GM19324 (cell line): ENCODE results near the gene TIMM10B.

Source experiments
- ATAC-seq: cut with Tn5 transposase; IDR thresholded peaks from one replicate; pipeline ENCODE4 v1.9.1; 2021; ENCODE audit warnings: mild to moderate bottlenecking, moderate library complexity; ENCODE audit not compliant: unreplicated experiment, low FRiP score

Gene TIMM10B

DNA sequence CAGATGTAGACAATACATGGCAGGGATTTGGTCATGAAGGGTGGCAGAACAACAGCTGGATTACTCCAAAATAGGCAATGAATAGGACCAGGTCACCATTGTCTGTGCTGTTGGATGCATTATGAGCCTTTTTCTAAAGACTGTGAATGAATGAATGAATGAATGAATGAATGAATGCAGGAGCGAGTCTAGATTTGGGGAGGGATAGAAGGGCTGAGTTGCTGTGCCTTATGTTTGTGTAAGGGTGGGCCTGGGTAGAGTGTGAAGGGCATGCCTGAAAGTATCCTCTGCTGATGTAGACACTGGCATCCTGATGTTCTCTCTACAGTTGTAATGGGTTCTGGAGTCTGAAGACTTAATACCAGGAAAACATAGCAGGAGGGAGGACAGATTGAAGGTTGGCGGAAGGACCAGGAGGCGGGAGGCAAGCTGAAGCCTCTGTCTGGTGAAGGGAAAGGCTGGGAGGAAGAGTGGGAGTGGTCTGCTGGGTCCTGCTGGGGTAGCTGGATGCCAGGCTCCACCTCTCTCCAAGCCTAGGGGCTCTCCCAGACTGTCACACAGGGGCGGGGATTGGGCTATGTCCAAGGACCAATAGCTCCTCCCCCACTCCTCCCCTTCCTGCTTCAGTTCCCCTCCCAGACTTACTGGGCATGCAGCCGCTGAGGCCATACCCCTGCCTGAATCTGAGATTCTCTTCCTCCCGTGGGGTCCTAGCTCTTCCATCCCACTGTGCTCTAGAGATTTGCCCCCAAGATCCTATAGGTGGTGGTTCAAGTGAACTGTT is 12.4 kb upstream of the TIMM10B start:
- no peak for ATAC-seq

DNA sequence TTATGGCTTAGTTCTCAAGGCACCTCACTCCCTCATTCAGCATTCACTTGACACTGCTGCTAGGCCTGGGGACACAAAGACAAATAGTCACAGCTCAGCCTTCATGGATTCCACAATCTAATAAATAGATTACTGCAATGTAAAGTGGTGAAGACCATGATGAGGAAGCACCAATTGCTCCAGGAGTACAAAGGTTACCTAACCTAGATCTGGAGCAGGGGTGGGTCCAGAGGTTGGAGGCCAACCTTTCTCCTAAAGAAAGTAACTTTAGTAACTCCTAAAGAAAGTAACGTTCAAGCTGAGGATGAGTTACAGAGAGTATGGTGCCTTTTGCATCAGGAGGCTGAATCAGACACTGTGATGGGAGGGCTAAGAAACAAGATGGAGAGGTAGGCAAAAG is 11.7 kb upstream of the TIMM10B start:
- no peak for ATAC-seq

DNA sequence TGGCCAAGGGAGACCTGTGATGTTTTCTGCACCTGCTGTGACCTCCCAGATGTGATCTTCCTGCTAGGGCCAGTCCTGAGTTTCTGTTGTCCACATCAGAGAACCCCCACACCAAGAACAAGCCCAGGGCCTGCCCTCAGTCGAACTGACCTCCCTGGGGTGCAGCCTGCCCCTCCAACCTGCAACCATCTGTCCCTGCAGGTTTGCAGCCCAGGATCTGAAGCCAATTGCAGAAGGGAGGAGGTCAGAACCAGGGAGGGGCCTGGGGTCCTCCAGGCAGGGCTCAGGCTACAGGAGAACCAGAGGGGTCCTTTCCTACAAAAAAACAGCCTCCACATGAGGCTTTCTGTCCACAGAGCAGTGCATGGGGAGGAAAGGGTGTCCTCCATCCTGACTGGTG is 8.4 kb upstream of the TIMM10B start:
- ATAC-seq, result no peak

DNA sequence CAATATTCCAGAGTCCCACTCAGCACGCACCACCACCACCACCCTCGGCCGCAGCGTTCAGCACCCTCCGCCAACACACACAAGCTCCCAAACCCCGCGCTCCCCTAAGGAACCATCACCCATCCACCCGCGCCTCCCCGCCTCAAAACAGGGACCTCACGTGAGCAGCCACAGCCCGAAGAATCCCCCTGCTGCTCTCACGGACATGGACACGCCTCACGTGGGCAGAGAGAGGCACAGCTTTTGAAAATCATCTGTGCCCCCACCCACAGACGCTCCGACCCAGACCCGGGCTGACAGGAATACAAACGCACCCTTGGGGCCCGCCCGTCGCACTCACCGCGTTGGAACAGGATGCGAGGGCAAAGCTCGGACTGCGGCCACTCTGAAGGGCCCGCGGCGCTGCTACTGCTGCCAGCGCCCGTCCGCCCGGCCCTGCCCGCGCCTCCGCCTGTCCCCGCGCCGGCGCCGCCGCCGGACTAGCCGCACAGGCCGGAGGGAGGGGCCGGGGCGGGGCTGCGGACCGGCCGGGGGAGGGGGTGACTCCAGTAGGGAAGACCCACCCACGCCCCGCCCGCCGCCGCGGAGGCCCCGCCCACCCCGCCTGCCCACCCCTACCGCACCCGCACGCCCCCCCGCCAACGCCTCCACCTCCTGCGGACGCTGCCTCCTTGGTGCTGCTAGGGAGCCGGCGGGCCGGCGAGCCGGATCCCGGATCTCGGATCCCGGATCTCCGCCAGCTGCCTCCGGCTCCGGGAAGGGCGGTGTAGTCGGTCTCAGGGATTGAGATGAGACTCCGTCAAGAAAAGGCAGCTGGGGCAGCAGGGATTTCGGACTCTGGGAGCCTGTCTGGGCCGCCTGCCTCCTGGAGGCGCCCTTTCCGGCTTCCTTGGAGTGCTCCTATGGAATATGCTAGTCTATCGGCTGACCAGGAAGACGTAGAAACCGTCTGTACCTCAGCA is 7.6 kb upstream of the TIMM10B start, which contains the start of gene TRIM3:
Gene TRIM3, minus strand, starts transcription at position 491 of the 962 bp plus-strand sequence. CDS start 8,246 bp downstream, outside the sequence.
- ATAC-seq, result peak; percentile 89

DNA sequence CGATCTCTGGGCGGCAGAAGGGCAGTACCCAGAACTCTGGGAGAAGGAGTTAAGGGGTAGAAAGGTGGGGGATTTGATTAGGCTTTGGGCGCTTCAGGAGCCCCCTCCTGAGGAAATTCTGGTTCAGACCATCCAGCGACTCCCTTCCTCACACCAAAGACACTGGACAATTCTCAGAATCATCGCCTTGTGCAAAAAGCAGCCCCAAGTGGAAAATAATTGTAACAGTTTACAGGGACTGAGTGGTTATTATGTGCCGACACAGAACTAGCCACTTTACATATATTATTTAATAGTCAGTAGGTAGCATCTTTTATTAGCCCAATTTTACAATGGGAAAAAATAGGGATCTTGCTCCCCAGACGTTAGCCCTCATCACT is 6.9 kb upstream of the TIMM10B start:
- no peak for ATAC-seq

DNA sequence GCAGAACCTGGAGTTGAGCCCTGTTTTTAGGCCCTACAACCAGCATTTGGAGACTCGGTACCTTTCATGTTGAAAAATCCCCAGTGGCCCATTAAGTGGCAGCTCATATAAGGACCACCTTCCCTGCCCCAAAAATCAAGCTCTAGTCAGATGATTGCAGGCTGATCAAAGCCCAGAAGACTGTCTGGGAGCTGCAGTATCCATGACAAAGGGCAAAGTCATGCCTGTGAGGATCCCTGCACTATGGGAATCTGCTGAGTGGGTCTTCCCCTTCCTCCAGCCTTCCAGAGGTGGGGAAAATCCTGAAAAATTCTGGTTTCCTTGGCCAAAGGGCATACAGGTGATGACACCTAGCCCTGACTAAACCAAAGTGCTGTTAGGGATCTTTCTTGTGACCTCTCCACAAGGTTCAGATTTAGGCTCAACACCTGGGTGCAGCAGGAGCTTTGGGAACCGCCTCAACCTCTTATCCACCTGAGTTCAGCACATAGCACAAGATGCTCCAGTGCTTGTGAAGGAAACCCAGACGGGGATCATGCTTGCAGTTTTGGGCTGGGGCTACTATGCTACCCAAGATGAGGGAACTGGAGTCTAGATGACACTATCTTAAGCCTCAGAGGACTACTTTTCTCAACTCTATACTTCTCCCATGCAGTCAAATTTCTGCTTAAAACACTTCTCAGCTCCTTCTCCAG is 6.3 kb upstream of the TIMM10B start:
- ATAC-seq, result no peak

DNA sequence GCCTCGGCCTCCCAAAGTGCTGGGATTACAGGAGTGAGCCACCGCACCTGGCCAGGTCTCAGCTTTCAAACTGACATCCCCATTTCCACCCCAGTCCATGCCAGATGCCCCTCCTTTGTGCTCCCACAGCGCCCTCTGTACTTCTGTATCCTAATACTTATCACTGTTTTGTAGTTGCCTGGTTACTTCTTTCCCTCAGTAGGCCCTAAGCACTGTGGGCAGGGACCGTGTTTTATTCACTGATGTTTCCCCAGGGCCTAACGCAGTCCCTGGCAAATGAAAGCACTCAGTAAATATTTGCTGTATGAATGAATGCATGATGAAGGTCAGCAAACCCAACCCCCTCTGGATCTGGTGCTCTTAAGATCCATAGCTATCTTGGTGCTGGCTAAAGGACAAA is 5.4 kb upstream of the TIMM10B start:
- ATAC-seq, result no peak

DNA sequence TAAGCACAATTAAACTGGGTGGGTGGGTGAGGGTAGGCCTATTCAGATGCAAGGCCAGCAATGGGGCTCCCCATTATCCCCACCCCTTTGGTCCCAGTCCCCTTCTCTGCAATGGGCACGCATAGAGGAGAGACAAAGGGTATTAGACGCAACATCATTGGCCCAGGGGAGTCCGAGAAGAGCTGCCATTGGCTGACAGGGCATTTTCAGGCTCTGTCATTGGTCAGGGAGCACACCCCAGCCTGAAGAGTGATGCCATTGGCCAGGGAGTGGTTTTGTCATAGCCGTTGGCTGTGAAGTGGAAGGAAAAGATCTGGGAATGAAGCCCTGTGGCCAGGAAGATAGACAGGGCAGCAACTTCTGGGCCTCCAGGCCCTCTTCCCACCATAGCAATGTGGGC is 4.7 kb upstream of the TIMM10B start:
- no peak for ATAC-seq

DNA sequence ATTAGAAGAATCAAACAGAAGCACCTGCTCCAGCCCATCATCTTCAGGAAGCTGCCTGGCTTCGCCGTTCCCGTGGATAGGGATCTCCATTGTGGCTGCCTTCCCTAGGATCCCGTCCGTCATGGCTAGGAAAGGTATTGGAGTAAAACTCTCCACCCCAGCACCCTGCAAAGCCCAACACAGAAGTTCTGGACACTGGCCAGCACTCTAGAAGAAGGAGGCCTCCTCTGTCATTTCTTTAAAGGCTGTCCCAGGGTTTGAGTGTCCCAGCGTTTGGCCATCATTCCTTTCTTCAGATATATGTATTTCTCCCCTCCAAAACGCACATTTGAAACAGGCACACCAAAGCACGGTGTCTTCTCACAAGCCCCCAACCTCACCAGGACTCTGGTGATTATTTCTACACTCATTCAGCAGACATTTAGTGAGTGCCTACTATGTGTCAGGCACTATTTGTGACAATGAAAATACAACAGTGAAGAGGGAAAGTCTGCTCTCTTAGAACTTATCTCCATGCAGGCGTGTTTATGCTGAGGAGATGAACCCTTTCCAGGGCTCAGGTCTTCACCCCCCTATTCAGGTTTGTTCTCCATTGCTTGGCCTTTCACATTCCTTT is 894 bp upstream of the TIMM10B start:
- ATAC-seq, result no peak

DNA sequence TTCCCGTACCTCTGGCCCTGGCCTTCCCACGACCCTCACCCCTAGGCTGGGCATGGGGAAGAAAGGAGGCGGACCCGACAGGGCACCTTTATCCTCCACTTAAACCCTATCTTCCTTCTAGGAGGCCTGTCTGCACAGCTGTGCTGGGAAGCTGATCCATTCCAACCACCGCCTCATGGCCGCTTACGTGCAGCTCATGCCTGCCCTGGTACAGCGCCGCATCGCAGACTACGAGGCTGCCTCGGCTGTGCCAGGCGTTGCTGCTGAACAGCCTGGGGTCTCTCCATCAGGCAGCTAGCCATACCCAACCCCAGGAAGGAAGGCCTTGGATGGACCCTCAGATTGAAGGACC is 599 bp downstream of the TIMM10B start:
- ATAC-seq, result no peak

DNA sequence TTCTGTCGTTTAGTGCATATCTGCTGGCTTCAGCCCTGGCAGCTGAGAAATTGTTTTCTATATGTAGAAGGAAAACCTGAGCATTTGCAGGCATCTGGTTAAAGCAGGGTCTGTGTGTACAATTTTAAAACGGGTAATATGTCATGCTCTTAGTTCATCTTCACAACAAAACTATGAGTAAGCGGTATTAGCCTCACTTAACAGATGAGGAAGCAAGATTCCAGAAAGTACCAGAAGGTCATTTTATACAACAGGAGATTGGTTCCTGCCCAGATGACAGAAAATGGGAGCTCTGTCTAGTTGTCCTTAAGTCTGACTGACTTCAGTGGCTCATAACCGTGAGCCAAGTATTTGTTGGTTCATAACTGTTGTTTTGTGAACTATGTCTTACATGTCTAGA is 1.1 kb downstream of the TIMM10B start:
- no peak for ATAC-seq

DNA sequence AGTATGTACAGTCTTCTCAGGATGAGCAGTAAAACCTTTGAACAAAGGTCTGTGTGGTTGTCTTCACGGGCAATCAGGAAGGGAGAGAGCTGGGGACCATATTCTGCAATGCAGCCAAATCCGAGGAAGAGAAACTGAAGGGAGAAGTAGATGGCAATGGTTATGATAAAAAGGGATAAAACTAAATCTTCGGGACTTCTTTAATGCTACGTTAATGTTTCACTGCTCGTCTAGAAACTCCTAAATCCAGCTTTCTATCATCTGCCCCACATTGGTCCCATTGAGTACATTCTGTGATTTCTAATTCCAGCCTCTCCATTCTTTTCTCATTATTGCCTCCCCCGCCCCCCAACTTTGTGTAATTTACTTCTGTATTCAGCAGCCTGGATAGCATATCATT is 1.7 kb downstream of the TIMM10B start:
- no peak for ATAC-seq

DNA sequence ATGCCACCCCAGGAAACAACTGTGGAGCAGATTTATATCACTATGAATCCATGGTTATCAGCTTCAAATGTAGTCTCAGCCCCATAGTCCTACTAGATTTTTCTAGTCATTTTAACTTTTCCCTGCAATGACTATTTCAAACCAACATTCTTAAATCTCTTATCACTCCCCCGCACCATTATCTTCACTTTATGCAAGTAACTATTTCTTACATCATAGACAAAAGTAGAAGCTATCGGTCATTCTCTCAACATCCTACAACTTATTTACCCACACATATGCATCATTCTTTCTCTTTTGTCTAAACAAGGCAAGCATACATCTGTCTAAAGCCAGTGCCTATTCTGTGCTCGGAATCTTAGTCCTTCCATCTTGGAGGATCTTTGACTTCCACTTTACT is 4.4 kb downstream of the TIMM10B start:
- no peak for ATAC-seq

DNA sequence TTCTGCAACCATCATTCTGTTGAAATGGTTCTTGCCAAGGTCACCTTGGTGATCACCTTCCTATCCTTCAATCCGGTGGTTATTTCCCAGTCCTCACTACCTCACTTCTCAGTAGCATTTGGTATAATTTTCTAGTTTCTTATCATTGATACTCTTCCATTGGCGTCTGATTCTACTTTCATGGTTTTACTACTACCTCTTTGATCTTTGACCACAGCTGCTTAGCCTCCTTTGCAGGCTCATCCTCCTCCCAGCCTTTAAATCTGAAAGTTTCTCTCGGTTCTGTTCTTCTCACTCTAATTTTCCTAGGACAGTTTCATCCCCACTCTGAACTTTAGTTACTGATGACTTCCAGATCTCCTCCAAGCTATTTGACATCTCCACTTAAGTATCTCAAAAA is 5.0 kb downstream of the TIMM10B start:
- no peak for ATAC-seq

DNA sequence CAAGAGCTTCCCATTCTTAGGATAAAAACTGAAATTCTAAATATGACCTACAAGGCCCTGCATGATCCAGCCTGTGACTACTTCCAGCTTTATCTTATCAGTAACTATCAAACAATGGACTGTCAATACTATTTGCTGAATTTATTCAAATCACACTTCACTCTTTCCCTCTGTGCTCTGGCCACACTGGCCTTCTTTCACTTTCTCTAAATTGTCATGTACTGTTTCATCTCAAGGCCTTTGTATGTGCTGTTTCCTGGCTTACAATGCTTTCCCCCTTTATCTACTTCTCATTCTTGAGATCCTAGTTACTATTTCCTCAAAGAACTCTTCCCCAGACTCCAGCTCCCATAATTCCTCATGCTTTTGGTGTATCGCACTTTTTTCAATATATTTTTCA is 5.6 kb downstream of the TIMM10B start:
- no peak for ATAC-seq

DNA sequence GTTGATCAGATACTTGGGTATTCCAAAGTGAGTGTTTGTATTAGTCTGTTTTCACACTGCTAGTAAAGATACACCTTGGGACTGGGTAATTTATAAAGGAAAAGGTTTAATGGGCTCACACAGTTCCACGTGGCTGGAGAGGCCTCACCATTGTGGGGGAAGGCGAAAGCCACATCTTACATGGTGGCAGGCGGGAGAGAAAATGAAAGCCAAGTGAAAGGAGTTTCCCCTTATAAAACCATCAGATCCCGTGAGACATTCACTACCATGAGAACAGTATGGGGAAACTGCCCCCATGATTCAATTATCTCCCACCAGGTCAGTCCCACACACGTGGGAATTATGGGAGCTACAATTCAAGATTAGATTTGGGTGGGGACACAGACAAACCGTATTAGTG is 7.0 kb downstream of the TIMM10B start:
- ATAC-seq, result no peak

DNA sequence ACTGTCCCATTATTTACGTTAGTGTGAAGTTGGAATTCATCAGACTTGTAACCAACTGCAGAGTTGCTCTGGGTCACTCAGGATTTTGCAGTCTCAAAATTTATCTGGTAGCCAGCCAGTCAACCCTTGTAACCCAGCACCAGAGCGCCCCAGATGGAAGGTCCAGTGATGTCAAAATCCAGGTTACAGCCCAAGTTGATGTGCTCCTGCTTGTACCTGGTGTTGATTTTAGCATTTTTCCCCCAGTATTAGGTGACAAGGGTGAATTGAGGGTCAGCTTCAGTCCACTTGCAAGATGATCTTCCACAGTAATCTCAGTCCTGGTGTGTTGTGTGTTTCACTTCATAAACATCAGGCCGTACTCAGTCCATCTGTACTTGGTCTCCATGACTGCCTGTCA is 7.5 kb downstream of the TIMM10B start:
- no peak for ATAC-seq

DNA sequence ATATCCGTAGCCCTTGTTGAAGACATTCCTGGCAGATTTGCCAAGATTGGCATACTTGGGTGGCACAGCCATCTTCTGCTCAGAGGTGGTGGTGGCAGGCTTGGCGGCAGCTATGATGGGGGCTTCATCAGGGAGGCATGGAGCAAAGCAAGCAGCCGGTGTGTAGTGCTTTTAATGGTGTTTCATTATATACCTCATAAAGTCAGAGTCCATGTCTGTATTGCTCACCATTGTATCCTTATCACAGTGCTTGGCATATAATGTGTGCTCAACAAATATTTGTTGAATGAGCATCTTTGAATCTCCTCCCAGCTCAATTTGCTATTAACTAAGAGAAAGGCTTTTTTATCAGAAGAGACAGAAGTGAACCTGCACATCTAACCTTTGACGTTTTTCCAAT is 8.0 kb downstream of the TIMM10B start:
- ATAC-seq, result no peak

DNA sequence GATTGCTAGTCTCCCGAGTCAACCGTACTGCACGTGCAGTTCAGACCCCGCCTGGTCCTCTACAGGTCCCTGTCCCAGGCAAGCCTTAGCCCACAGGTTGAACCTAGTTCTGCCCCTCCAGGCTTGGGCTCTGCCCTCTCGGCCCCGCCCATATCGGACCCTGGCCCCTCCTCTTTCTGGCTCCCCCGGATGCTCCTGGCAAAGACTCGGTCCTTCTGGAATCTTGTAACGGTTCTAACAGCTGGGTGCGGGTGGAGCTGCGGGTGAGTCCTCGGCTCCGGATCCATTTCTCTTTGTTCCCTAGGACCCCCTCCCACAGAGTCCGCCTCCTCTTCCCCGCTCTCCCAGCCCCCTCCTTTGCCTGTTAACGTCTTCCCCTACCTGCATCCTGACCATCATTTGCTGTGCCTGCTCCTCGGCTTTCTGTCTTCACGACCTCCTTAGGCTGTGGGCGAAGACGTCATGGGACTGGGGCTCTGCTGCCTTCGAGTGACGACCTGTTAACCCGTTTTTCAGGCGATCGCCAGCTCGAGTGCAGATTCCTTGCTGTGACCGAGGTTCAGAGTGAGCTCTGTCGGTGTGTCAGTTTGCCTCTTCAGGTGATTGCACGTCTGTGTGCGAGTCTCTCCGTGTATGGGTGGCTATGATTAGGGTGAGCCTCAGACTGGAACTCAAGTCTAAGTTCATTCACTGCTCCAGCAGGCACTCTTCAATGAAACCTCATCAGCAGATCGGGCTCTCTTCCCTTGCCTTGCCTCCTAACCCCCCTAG is 16.0 kb downstream of the TIMM10B start, which contains the start of gene DNHD1:
Gene DNHD1, plus strand, starts transcription at position 212 of the 771 bp plus-strand sequence. CDS start 936 bp downstream, outside the sequence.
- ATAC-seq, result no peak

DNA sequence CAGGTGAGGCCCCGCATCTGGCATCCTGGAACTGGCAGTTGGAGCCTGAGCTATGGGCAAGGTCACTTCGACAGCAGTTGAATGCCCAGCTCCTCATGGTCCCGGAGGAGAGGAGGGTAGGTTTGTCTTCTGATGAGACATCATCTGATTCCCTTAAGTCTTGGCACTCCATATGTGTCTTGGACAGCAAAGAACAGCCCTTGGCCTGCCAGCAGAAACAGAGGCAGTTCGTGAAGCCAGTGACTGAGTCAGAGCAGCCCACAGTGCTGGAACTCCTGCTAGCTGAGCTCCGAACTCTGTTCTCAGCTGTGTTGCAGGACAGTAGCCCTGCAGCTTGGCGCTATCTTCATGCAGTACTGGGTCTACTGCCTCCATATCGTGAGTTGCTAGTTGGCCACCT is 16.8 kb downstream of the TIMM10B start:
- ATAC-seq, result no peak
